Duodenal mucosa (tissue), 2 donors: ENCODE data around the gene ANO9.
"Not testable (repeated sequence)": the region's sequence is repeated elsewhere in the genome, so short reads cannot be mapped to it uniquely, and the experiment has no call there.

ENCODE experiments used
- H3K27ac ChIP-seq: one replicate; pipeline ENCODE4 v1.7.0; 2013; ENCODE audit warnings: low read depth, low read length
- H3K27me3 ChIP-seq, 2 donors: one replicate each; pipeline ENCODE4 v1.7.0; 2013; ENCODE audit warnings: low read length in 2 of 2, control low read depth in 1 of 2; ENCODE audit not compliant: insufficient read depth in 2 of 2, control insufficient read depth in 1 of 2
- H3K36me3 ChIP-seq, 2 donors: one replicate each; pipeline ENCODE4 v1.7.0; 2013; ENCODE audit warnings: low read length in 2 of 2, control low read depth in 1 of 2; ENCODE audit not compliant: insufficient read depth in 2 of 2, control insufficient read depth in 1 of 2
- H3K4me1 ChIP-seq, 2 donors: one replicate each; pipeline ENCODE4 v1.7.0; 2013; ENCODE audit warnings: low read length in 2 of 2, control low read depth in 1 of 2; ENCODE audit not compliant: insufficient read depth in 2 of 2, control insufficient read depth in 1 of 2
- H3K4me3 ChIP-seq, 2 donors: one replicate each; pipeline ENCODE4 v1.7.0; 2013; ENCODE audit warnings: low read length in 2 of 2, low read depth in 1 of 2
- H3K9ac ChIP-seq, 2 donors: one replicate each; pipeline ENCODE4 v1.7.0; 2013; ENCODE audit warnings: low read length in 2 of 2, low read depth in 1 of 2
- H3K9me3 ChIP-seq, 2 donors: one replicate each; pipeline ENCODE4 v1.7.0; 2013; ENCODE audit warnings: low read length in 2 of 2, control low read depth in 1 of 2; ENCODE audit not compliant: control insufficient read depth in 1 of 2

ANO9 gene

DNA sequence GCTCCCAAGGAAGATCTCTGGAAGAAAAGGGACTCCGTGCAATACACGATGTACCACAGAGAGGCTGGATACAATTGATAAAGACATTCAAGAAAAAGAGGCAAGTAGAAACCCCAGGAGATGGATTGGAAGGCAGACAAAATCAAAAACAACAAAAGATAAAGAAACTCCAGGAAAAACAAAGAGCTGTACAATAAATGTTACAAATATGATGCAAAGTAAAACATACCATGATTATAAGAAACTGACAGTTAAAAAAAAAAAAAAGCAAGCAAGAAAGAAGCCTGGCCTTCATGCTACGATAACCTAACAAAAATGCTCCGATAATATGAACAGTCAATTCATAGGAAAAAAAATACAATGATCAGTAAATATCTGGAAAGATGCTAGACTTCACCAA is 16.5 kb downstream of the ANO9 start:
- no peaks in the 10 kb centered on the region for H3K27me3 ChIP-seq
- H3K9me3 ChIP-seq, result no peaks in the 10 kb centered on the region
- no peak overlapping the region for H3K4me3 ChIP-seq
- H3K27ac ChIP-seq, result no peak overlapping the region
- no peaks in the 10 kb centered on the region for H3K4me1 ChIP-seq
- no peak overlapping the region for H3K9ac ChIP-seq
- H3K36me3 ChIP-seq, result peaks cover 0 to 3% of the 10 kb centered on the region in 2 donors

DNA sequence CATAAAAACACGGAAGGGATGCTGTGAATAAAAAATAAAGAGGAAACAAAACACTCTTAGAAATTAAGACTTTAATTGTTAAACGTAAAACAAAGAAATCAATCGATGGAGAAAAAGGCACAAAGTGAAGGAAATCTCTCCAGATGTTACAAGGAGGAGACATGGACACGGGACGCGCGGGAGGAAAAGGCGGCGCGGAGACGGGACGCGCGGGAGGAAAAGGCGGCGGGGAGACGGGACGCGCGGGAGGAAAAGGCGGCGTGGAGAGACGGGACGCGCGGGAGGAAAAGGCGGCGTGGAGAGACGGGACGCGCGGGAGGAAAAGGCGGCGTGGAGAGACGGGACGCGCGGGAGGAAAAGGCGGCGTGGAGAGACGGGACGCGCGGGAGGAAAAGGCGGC is 17.0 kb downstream of the ANO9 start:
- not testable (repeated sequence) for H3K9me3 ChIP-seq, H3K9ac ChIP-seq, H3K27me3 ChIP-seq, H3K4me3 ChIP-seq, H3K36me3 ChIP-seq, H3K4me1 ChIP-seq, H3K27ac ChIP-seq

DNA sequence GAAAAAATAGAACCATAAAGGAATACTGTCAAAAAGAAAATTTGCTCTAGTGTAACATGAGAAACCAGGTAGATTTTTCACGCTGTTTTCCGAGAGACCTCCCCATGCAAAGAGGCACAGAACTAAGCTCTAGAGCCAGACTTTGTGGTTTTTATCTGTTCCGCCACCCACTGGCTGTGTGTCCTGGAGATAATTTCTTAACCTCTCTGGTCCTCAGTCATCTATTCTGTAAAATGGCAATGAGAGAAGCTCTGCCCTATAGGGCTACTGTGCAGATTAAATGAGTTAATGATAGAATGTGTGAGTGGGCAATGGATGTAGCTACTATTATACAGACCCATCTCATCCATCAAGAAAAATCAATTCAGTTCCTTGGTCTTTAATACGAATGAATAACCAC is 17.6 kb downstream of the ANO9 start:
- no peaks in the 10 kb centered on the region for H3K27me3 ChIP-seq
- H3K27ac ChIP-seq, result no peak overlapping the region
- no peaks in the 10 kb centered on the region for H3K9me3 ChIP-seq
- H3K9ac ChIP-seq, result no peak overlapping the region
- no peaks in the 10 kb centered on the region for H3K4me1 ChIP-seq
- peaks cover 0 to 3% of the 10 kb centered on the region in 2 donors for H3K36me3 ChIP-seq
- no peak overlapping the region for H3K4me3 ChIP-seq

DNA sequence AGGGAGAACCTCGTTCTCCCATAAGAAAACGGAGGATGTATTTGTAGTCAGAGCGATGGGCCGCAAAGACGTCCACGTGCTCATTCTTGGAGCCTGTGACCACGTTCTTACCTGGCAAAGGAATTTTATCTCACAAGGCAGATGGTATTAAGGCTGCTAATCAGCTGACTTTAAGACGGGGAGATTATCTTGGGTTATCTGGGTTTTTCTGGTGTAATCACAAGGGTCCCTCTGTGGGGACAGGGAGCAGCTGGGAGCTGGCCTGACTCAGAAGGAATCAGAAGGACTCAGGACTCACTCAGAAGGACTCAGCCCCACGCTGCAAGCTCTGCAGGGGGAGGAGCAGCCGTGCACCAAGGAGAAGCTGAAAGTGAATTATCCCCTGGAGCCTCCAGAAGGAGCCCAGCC is 19.6 kb downstream of the ANO9 start:
- no peaks in the 10 kb centered on the region for H3K9me3 ChIP-seq
- peaks cover 0 to 3% of the 10 kb centered on the region in 2 donors for H3K36me3 ChIP-seq
- H3K9ac ChIP-seq, result no peak overlapping the region
- no peak overlapping the region for H3K27ac ChIP-seq
- H3K4me1 ChIP-seq, result peaks cover 0 to 7% of the 10 kb centered on the region in 2 donors
- no peak overlapping the region for H3K4me3 ChIP-seq
- H3K27me3 ChIP-seq, result no peaks in the 10 kb centered on the region

- H3K9ac ChIP-seq, result no peak overlapping the region
- no peak overlapping the region for H3K4me3 ChIP-seq
- H3K9me3 ChIP-seq, result no peaks in the 10 kb centered on the region
- peaks cover 3 to 12% of the 10 kb centered on the region in 2 donors for H3K4me1 ChIP-seq
- no peak overlapping the region for H3K27ac ChIP-seq
- H3K36me3 ChIP-seq, result peaks cover 0 to 3% of the 10 kb centered on the region in 2 donors
- no peaks in the 10 kb centered on the region for H3K27me3 ChIP-seq
Measured at GRCh38 chr11:420911-421321, 20.9 kb downstream of the ANO9 start.

DNA sequence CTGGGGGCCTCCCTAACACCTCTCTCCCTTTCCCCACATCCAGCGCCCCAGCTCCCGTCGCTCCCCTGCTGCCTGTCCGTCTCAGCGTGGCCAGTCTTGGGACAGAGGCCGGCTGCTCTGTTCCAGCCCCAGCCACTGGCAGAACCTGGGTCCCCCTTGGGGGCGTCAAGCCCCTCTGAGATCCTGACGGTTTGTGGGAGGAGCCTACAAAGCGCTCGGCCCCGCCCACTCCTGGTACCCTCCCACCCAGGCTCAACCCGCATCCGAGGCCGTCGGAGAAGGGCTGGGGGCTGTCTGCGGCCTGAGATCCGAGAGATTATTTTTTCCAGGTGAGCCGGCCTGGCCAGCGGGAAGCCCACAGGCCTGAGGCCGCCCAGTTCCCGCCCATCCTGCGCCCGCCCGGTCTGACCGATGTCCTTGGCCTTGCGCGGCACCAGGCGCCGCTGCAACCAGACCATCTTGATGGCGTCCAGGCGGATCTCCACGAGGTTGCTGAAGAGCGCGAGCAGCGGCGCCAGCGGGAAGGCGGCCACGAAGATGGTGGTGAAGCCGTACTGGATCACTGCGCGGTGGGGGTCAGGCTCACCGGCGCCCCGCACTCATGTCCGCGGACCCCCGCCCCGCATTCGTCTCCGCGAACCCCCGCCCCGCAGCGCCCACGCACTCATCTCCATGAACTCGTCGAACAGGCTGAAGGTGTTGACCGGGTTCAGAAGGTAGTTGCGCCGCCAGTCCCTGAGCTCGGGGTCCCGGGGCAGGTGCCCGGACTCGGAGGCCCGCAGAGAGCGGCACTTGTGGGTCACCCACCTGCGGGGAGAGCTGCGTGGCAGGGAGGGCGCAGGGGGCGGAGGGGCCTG is 21.5 kb downstream of the ANO9 start:
- no peak overlapping the region for H3K4me3 ChIP-seq
- no peaks in the 10 kb centered on the region for H3K27me3 ChIP-seq
- H3K9ac ChIP-seq, result no peak overlapping the region
- H3K36me3 ChIP-seq, result peaks cover 0 to 3% of the 10 kb centered on the region in 2 donors
- H3K27ac ChIP-seq, result no peak overlapping the region
- no peaks in the 10 kb centered on the region for H3K9me3 ChIP-seq
- peaks cover 9 to 18% of the 10 kb centered on the region in 2 donors for H3K4me1 ChIP-seq

DNA sequence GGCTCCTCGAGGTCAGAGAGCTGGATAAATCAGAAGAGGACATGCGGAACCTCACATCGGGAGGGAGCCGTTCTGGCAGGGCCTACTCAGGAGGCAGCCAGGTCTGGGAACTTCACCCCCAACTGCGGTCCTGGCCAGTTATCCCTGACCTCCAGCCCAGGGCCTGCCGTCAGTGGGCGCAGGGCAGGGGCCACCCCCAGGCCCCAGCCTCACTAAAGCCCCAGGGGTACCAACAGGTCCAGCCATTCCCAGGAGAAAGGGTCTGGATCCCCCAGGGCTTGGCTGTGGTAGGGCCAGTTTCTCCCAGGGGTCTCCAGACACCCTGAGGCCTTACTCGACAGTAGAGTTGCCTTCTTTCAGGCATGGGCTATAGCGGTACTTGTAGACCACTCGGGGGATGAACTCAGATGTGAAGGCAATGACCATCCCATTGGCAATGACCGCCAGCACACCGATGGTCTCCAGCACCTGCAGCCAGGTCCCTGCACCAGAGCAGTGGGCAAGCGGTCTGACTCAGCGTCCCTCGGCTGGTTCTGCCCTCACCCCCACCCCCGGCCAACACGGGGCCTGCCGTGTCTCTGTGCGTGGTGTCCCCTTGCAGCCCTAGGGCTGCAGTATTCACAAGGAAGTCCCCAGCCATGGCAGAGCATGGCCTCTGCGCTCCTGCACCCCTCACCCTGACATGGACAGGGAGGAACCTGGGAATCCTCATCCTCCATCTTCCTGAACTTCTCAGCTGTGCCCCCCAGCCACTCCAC is 22.4 kb downstream of the ANO9 start:
- Histone ChIP-seq H3K9ac (no peak overlapping the region), H3K4me1 (peaks cover 15 to 26% of the 10 kb centered on the region in 2 donors), H3K27ac (no peak overlapping the region), H3K27me3 (no peaks in the 10 kb centered on the region), H3K4me3 (no peak overlapping the region), H3K36me3 (peaks cover 0 to 3% of the 10 kb centered on the region in 2 donors), H3K9me3 (no peaks in the 10 kb centered on the region)

DNA sequence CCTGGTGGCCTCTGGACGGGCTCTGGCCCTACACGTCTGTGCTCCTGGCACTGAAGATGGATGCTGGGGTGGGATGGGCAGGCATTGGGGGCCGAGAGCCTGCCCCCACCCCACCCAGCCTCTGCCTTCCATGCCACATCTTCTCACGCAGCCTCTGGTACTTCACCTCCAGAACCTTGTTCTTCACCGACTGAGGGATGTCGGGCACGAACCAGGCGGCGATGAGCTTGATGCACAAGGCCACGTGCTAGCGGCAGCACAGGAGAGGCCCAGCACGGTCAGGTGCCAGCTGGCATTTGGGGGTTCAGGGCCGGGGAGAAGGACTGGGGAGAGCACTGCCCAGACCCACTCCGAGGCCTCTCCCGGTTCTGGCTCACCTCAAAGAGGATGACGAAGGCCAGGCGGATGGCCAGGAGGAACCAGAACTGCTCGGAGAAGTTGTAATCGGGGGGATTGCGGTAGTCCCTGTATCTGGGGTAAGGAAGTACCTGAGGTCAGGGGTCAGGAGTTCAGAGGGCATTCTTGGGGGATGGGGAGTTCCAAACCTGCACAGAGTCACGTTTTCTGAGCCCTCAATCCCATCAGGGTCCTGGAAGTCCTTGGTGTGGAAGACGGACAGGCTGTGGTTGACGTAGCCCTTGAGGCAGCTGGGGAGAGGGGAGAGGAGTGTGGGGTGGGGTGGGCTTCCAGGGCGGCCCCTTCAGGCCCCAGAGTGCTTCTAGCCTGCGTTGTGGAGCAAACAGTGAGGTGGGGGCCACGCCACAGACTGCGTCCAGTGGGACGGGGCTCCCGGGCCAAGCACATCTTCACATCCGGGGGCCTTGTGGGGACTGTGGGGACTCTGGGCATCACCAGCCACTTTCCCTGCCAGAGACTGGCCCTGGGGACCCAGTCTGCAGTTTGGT is 23.2 kb downstream of the ANO9 start:
- no peaks in the 10 kb centered on the region for H3K27me3 ChIP-seq
- H3K4me3 ChIP-seq, result no peak overlapping the region
- no peak overlapping the region for H3K27ac ChIP-seq
- peaks cover 17 to 29% of the 10 kb centered on the region in 2 donors for H3K4me1 ChIP-seq
- H3K9ac ChIP-seq, result no peak overlapping the region
- H3K9me3 ChIP-seq, result no peaks in the 10 kb centered on the region
- H3K36me3 ChIP-seq, result peaks cover 0 to 3% of the 10 kb centered on the region in 2 donors

DNA sequence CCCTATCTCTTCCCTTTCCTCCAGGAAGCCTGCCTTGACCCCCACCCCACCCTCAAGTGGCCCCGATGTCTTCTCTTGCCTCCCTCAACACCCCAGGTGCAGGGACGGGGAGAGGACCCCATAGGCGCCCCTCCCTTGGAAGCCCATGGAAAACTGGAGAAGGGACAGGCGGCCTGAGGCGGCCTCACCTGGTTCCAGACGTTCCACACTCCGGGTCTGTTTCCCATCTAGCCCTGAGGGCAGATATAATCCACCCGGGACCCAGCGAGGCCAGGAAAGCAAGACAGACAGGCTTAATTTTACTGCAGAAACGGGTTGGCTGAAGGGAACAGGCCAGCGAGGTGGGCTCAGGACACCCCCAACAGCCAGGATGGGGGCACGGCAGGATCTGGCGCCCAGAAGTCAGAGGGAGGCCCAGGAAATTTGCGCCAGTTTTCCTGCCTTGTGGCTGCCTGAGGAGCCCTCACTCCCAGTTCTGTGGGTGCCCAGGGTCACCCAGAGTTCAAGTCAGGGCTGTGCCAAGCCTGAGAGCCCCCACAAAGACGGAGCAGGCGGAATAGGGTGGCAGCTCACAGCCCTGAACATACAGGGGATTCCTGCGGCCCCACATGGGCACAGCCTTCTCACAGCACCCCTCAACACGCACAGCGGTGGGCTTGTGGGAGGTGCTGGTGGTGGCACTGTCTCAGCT is 24.0 kb downstream of the ANO9 start:
- no peaks in the 10 kb centered on the region for H3K9me3 ChIP-seq
- H3K36me3 ChIP-seq, result no peaks in the 10 kb centered on the region
- peak overlapping the region; percentile 73 to 77 for H3K4me3 ChIP-seq
- H3K27me3 ChIP-seq, result no peaks in the 10 kb centered on the region
- H3K4me1 ChIP-seq, result peaks cover 19 to 36% of the 10 kb centered on the region in 2 donors
- H3K27ac ChIP-seq, result no peak overlapping the region
- peak overlapping the region in 1 of 2 donors; percentile 32 for H3K9ac ChIP-seq
